Esophagus squamous epithelium (tissue), 4 donors: ENCODE measurements around the gene PPIB.

Experiments
- POLR2A ChIP-seq, 4 donors: fragments of 450-650 bp; IDR thresholded peaks; one replicate each; pipeline ENCODE4 v1.6.1; 2017; ENCODE audit warnings: antibody characterized with exemption in 4 of 4, mild to moderate bottlenecking in 4 of 4, moderate library complexity in 3 of 4
- TF ChIP-seq, protein P1 (sequence below), 6 experiments: fragments of 450-650 bp in 4 of 6; fragments of 200-600 bp in 2 of 6; sonication (generic) in 2 of 6; IDR thresholded peaks; one replicate each; pipeline ENCODE4 v1.5.1; 2016 to 2019; ENCODE audit warnings: antibody characterized with exemption in 6 of 6, mild to moderate bottlenecking in 4 of 6, moderate library complexity in 4 of 6

DNA sequence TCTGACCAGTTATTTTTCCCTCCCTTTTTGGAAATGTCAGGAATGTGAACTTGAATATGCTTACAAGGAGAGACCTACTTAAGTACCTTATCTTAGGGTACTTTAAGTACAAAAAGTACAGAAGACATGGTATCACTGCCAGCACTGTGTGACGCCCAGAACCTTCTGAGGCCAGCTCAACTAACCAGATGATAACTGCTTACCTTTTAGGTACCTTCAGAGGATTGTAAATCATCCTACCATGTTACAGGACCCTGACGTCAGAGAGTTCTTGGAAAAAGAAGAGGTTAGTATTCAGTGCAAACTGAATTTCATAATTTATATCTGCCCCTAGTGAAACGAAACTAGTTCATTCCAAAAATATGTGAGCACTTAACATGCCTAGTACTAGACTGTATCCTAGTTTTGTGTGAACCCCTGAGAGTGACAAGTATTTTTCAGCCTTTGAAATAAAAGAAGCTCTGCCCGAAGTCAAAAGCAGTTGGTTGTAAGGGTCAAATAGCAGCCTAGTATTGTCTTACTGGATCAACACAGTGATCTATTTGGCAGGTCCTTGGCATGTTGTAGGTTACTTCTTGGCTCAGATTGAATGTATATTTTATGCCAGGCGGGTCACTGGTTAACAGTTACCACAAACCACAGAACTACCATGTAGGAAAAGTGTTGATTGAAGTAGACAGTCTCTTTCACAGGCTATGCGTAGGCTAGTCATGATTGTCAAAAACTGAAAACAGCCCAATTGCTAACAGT, 35.1 kb downstream of the PPIB start:
- TF ChIP-seq POLR2A (IDR thresholded peaks at IDR 0.05) = no peak
- TF ChIP-seq, protein P1, sequence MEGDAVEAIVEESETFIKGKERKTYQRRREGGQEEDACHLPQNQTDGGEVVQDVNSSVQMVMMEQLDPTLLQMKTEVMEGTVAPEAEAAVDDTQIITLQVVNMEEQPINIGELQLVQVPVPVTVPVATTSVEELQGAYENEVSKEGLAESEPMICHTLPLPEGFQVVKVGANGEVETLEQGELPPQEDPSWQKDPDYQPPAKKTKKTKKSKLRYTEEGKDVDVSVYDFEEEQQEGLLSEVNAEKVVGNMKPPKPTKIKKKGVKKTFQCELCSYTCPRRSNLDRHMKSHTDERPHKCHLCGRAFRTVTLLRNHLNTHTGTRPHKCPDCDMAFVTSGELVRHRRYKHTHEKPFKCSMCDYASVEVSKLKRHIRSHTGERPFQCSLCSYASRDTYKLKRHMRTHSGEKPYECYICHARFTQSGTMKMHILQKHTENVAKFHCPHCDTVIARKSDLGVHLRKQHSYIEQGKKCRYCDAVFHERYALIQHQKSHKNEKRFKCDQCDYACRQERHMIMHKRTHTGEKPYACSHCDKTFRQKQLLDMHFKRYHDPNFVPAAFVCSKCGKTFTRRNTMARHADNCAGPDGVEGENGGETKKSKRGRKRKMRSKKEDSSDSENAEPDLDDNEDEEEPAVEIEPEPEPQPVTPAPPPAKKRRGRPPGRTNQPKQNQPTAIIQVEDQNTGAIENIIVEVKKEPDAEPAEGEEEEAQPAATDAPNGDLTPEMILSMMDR (IDR thresholded peaks at IDR 0.05) = no peak
